Osteocyte (in vitro differentiated cells): Measurements from ENCODE around the gene PDE3B. TPM values are rescaled to one million over a fixed set of nuclear protein-coding genes. Genes with fewer than 3 reads are reported as not detected.

Experiments
- DNase-seq: peaks from one replicate; pipeline ENCODE4 v3.0.0; 2021; ENCODE audit warnings: mixed read lengths; ENCODE audit not compliant: unreplicated experiment; ENCODE audit errors: extremely low spot score
- H3K27ac Mint-ChIP-seq: one replicate; pipeline ENCODE4 v1.8.0; 2021; ENCODE audit warnings: mild to moderate bottlenecking, mixed read lengths; ENCODE audit not compliant: unreplicated experiment
- H3K27me3 Mint-ChIP-seq: one replicate; pipeline ENCODE4 v1.8.0; 2021; ENCODE audit warnings: mixed read lengths; ENCODE audit not compliant: unreplicated experiment
- H3K36me3 Mint-ChIP-seq: one replicate; pipeline ENCODE4 v1.8.0; 2021; ENCODE audit warnings: mixed read lengths; ENCODE audit not compliant: unreplicated experiment
- H3K4me1 Mint-ChIP-seq: one replicate; pipeline ENCODE4 v1.8.0; 2021; ENCODE audit warnings: mixed read lengths; ENCODE audit not compliant: unreplicated experiment
- H3K4me3 Mint-ChIP-seq: one replicate; pipeline ENCODE4 v1.8.0; 2021; ENCODE audit warnings: mild to moderate bottlenecking, moderate library complexity, mixed read lengths; ENCODE audit not compliant: unreplicated experiment
- H3K9me3 Mint-ChIP-seq: one replicate; pipeline ENCODE4 v1.8.0; 2021; ENCODE audit warnings: mixed read lengths; ENCODE audit not compliant: unreplicated experiment
- total RNA-seq: library from RNA; stranded (reverse); gene quantifications from 2 replicates; pipeline ENCODE4 v1.2.1, GENCODE V29; 2021
- TF ChIP-seq, protein P1 (sequence below): fragments of 200-600 bp; sonication (generic); IDR thresholded peaks from 2 replicates; pipeline ENCODE4 v1.5.0; 2021; ENCODE audit warnings: antibody characterized with exemption, mild to moderate bottlenecking, moderate library complexity

The PDE3B gene
- total RNA-seq, 1 donor from 2014 or later: 0.08 TPM

DNA sequence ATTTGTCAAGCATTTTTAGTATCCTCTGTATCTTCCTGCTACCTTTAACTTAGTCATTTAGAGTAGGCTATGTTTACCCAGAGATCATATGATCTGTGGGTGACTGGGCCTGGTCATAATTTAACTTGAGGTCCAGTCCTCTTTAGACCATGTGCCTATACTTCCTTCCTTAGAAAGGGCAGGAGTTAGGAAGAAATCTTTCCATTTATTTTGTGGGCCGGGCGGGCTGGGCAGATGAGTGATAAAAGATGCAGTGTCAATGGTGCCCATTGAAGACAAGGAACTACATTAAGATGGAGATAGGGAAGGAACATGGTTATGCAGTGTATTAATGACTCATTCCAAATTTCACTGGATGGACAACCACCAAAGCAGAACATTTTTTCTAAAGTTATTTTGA lies 30.9 kb upstream of the PDE3B start:
- Mint-ChIP-seq H3K27me3 (peaks cover 11% of the 10 kb centered on the region), H3K4me3 (no peak overlapping the region)

DNA sequence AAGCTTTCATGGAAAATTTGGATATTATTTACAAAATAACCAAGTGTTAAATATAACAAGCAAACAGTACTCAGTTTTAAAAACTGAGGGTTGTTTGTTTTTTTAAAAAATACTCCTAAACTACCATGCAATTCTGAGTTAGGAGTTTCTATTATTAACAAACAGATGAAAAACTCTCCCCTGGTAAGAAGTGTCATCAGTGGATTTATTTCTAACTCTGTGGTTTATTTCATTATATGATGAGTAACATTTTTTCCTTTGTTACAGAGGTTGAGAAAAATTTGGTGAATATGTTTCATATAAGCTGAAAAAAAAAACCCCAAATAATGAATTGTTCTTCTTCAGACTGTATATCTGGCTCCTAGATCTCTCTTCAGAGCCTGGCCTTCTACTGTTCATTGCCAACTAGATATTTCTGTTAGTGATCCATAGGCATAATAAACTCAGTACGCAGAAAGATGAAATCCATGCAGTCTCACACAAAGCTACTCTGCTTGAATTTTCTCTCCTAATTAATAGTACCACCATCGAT lies 29.4 kb upstream of the PDE3B start:
- Mint-ChIP-seq H3K27me3 (peaks cover 16% of the 10 kb centered on the region), H3K36me3 (no peaks in the 10 kb centered on the region), H3K27ac (no peak overlapping the region), H3K4me3 (no peak overlapping the region), H3K4me1 (no peaks in the 10 kb centered on the region), H3K9me3 (no peaks in the 10 kb centered on the region)
- TF ChIP-seq, protein P1, sequence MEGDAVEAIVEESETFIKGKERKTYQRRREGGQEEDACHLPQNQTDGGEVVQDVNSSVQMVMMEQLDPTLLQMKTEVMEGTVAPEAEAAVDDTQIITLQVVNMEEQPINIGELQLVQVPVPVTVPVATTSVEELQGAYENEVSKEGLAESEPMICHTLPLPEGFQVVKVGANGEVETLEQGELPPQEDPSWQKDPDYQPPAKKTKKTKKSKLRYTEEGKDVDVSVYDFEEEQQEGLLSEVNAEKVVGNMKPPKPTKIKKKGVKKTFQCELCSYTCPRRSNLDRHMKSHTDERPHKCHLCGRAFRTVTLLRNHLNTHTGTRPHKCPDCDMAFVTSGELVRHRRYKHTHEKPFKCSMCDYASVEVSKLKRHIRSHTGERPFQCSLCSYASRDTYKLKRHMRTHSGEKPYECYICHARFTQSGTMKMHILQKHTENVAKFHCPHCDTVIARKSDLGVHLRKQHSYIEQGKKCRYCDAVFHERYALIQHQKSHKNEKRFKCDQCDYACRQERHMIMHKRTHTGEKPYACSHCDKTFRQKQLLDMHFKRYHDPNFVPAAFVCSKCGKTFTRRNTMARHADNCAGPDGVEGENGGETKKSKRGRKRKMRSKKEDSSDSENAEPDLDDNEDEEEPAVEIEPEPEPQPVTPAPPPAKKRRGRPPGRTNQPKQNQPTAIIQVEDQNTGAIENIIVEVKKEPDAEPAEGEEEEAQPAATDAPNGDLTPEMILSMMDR: no peak
- DNase-seq: no peak

More for the DNA sequence above, 30.9 kb upstream of the PDE3B start:
- TF ChIP-seq, protein P1: no peak
- Mint-ChIP-seq H3K27ac (no peak overlapping the region), H3K36me3 (no peaks in the 10 kb centered on the region), H3K9me3 (no peaks in the 10 kb centered on the region), H3K4me1 (no peaks in the 10 kb centered on the region)
- DNase-seq: no peak

DNA sequence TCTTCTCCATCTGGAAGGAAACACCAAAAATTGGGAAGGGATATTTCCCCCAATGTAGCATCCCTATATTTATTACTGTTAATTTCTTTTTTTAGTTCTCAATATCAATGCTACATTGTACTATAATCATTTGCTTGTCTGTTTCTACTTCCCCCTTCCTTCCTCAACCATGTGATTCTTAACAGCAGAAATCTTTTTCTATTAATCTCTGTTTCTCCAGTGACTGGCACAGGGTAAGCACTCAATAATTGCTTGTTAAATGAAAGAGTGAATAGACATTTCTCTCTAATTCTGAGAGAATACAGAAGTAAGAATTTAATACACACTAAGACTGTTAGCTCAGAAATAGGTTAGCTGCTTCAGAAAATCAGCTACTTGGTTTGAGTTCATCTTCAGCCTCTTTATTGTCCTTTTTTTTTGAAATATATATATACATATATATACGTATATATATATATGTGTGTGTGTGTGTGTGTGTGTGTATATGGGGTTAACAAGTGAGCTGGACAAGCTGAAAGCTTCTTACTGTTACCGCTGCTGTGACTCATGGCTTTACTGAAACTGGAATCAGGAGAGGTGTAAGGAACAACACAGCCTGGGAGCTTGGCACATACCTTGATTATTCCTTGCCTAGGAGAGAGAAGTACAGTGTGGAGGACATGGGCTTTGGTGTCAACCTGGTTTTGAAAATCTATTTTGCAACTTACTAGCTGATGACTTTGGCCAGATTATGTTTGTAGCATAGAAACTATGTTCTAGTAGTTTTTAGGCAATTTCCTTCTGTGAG lies 26.2 kb upstream of the PDE3B start:
- TF ChIP-seq, protein P1: no peak
- Mint-ChIP-seq H3K4me1 (no peaks in the 10 kb centered on the region), H3K9me3 (no peaks in the 10 kb centered on the region), H3K27me3 (peaks cover 9% of the 10 kb centered on the region), H3K27ac (no peak overlapping the region), H3K36me3 (no peaks in the 10 kb centered on the region), H3K4me3 (no peak overlapping the region)
- no peak for DNase-seq

DNA sequence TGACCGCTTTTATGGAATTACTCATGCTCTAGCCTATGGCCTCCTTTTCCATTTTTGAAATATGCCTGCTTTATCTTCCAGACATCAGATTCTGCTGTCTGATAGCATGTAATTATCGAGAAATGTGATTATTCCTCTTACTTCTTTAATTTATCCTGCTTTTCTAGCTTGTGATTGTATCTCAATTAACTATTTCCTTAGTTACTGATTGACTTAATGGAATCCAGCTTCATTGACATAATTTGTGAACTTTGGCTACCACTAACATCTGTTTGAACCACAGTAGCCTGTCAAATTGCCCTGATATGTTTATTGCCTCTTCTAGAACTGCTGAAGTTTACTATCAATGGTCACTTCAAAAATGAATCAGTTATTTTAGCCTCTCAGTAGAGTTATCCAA lies 25.5 kb upstream of the PDE3B start:
- Mint-ChIP-seq H3K4me1 (no peaks in the 10 kb centered on the region), H3K36me3 (no peaks in the 10 kb centered on the region), H3K27me3 (peaks cover 9% of the 10 kb centered on the region), H3K27ac (no peak overlapping the region), H3K9me3 (no peaks in the 10 kb centered on the region), H3K4me3 (no peak overlapping the region)
- DNase-seq: no peak
- TF ChIP-seq, protein P1: no peak
